ENCODE results near the gene PRKG1. TPM values are rescaled to one million over a fixed set of nuclear protein-coding genes. Genes with fewer than 3 reads are reported as not detected.

The PRKG1 gene
- total RNA-seq = under 1 TPM in 4 of 5 donors, not detected in 1; 0.03 to 0.26 (median 0.19) TPM
- 0.29 TPM for total RNA-seq (2013)
- total RNA-seq = 0 to 0.65 (median 0.11) reads per million in 29 experiments

- Mint-ChIP-seq H3K9me3 (no peaks in the 10 kb centered on the region), H3K27ac (no peak within 1 kb of the TSS), H3K27me3 (peaks cover 40% of the 10 kb centered on the region in 2 donors), H3K4me3 (peak within 1 kb of the TSS; percentile 68 to 73 (median 70)), H3K36me3 (no peaks in the 10 kb centered on the region), H3K4me1 (peaks cover 15 to 19% (median 16%) of the 10 kb centered on the region in 3 donors)
- ATAC-seq (replicated peaks in 1 of 4) = peak in 1 of 4 experiments; percentile 36
- Histone ChIP-seq H3K9me3 (no peaks in the 10 kb centered on the region), H3K27ac (ENCODE audit: low read length) (no peak within 1 kb of the TSS), H3K4me3 (ENCODE audit: control insufficient read depth in 1 of 2, extremely low read depth in 1 of 2, low read length in 1 of 2) (peak within 1 kb of the TSS in 1 of 2 donors; percentile 6), H3K4me1 (ENCODE audit: control insufficient read depth in 1 of 2, extremely low read depth in 1 of 2, insufficient read depth in 2 of 2, low read length in 2 of 2) (peaks cover 0 to 15% of the 10 kb centered on the region in 2 experiments), H3K36me3 (ENCODE audit: control insufficient read depth in 2 of 2, extremely low read depth in 1 of 2, insufficient read depth in 1 of 2, low read length in 1 of 2) (no peaks in the 10 kb centered on the region), H3K27me3 (replicated peaks in 1 of 2; ENCODE audit: control insufficient read depth in 2 of 2, extremely low read depth in 1 of 2, insufficient read depth in 2 of 2, low read length in 1 of 2) (peaks cover 6 to 29% of the 10 kb centered on the region in 2 experiments)
- POLR2A ChIA-PET = no interaction called here
- CTCF ChIA-PET = interaction anchor here in 1 of 2 donors (1.0 kb wide), 1 partner anchor 315 kb away, joined by 3 read pairs; no protein-coding TSS in a partner anchor
- DNase-seq = no peak
- 4% methylated on average over 56 of the region's 59 CpGs for WGBS (ENCODE audit: insufficient coverage)
Observed at GRCh38 chr10:51074238-51075028, at the start of gene PRKG1. Gene PRKG1 (plus strand): TSS chr10:51074487.

- no peaks in the 10 kb centered on the region for H3K9me3 Mint-ChIP-seq
- Histone ChIP-seq H3K9me3 (no peaks in the 10 kb centered on the region), H3K27me3 (replicated peaks in 1 of 2; ENCODE audit: control insufficient read depth in 2 of 2, extremely low read depth in 1 of 2, insufficient read depth in 2 of 2, low read length in 1 of 2) (no peaks in the 10 kb centered on the region), H3K36me3 (ENCODE audit: control insufficient read depth in 2 of 2, extremely low read depth in 1 of 2, insufficient read depth in 1 of 2, low read length in 1 of 2) (no peaks in the 10 kb centered on the region), H3K4me1 (ENCODE audit: control insufficient read depth in 1 of 2, extremely low read depth in 1 of 2, insufficient read depth in 2 of 2, low read length in 2 of 2) (no peaks in the 10 kb centered on the region), H3K27ac (ENCODE audit: low read length) (no peak overlapping the region), H3K4me3 (ENCODE audit: control insufficient read depth in 1 of 2, extremely low read depth in 1 of 2, low read length in 1 of 2) (no peak overlapping the region)
- H3K36me3 Mint-ChIP-seq = no peaks in the 10 kb centered on the region
- no peak overlapping the region for H3K27ac Mint-ChIP-seq
- H3K4me1 Mint-ChIP-seq = no peaks in the 10 kb centered on the region
- ChIA-PET POLR2A (interaction anchor here (0.6 to 0.7 kb wide), 2 partner anchors 24 to 53 kb away, joined by 3 read pairs; no protein-coding TSS in a partner anchor), CTCF (no interaction called here)
- DNase-seq (no peak), ATAC-seq (replicated peaks in 1 of 4) (no peak)
- H3K4me3 Mint-ChIP-seq = no peak overlapping the region
- H3K27me3 Mint-ChIP-seq = no peaks in the 10 kb centered on the region
Observed at GRCh38 chr10:51028420-51028819, 45.9 kb upstream of the PRKG1 start.

GRCh38 chr10:51029172-51029641, 45.1 kb upstream of the PRKG1 start:
- Histone ChIP-seq H3K27me3 (replicated peaks in 1 of 2; ENCODE audit: control insufficient read depth in 2 of 2, extremely low read depth in 1 of 2, insufficient read depth in 2 of 2, low read length in 1 of 2) (no peaks in the 10 kb centered on the region), H3K27ac (ENCODE audit: low read length) (no peak overlapping the region), H3K4me1 (ENCODE audit: control insufficient read depth in 1 of 2, extremely low read depth in 1 of 2, insufficient read depth in 2 of 2, low read length in 2 of 2) (no peaks in the 10 kb centered on the region), H3K36me3 (ENCODE audit: control insufficient read depth in 2 of 2, extremely low read depth in 1 of 2, insufficient read depth in 1 of 2, low read length in 1 of 2) (no peaks in the 10 kb centered on the region), H3K4me3 (ENCODE audit: control insufficient read depth in 1 of 2, extremely low read depth in 1 of 2, low read length in 1 of 2) (no peak overlapping the region), H3K9me3 (no peaks in the 10 kb centered on the region)
- 100% methylated on average over 1 of the region's 2 CpGs for WGBS (ENCODE audit: insufficient coverage)
- Mint-ChIP-seq H3K4me1 (no peaks in the 10 kb centered on the region), H3K27me3 (no peaks in the 10 kb centered on the region), H3K36me3 (no peaks in the 10 kb centered on the region), H3K4me3 (no peak overlapping the region), H3K27ac (no peak overlapping the region), H3K9me3 (no peaks in the 10 kb centered on the region)
- ATAC-seq (replicated peaks in 1 of 4) (no peak), DNase-seq (no peak)
- POLR2A ChIA-PET = interaction anchor here in 1 of 2 donors (0.7 kb wide), 1 partner anchor 52 kb away, joined by 3 read pairs; no protein-coding TSS in a partner anchor
- CTCF ChIA-PET = no interaction called here

- Mint-ChIP-seq H3K4me3 (no peak overlapping the region), H3K36me3 (no peaks in the 10 kb centered on the region), H3K27ac (no peak overlapping the region), H3K9me3 (no peaks in the 10 kb centered on the region), H3K4me1 (no peaks in the 10 kb centered on the region), H3K27me3 (no peaks in the 10 kb centered on the region)
- no peak for ATAC-seq (replicated peaks in 1 of 4)
- no peak for DNase-seq
- ChIA-PET POLR2A (no interaction called here), CTCF (no interaction called here)
- Histone ChIP-seq H3K4me3 (ENCODE audit: control insufficient read depth in 1 of 2, extremely low read depth in 1 of 2, low read length in 1 of 2) (no peak overlapping the region), H3K9me3 (no peaks in the 10 kb centered on the region), H3K36me3 (ENCODE audit: control insufficient read depth in 2 of 2, extremely low read depth in 1 of 2, insufficient read depth in 1 of 2, low read length in 1 of 2) (no peaks in the 10 kb centered on the region), H3K27me3 (replicated peaks in 1 of 2; ENCODE audit: control insufficient read depth in 2 of 2, extremely low read depth in 1 of 2, insufficient read depth in 2 of 2, low read length in 1 of 2) (no peaks in the 10 kb centered on the region), H3K27ac (ENCODE audit: low read length) (no peak overlapping the region), H3K4me1 (ENCODE audit: control insufficient read depth in 1 of 2, extremely low read depth in 1 of 2, insufficient read depth in 2 of 2, low read length in 2 of 2) (no peaks in the 10 kb centered on the region)
- 87% methylated on average over 2 of the region's 2 CpGs for WGBS (ENCODE audit: insufficient coverage)
Observed at GRCh38 chr10:51030480-51030879, 43.8 kb upstream of the PRKG1 start.

- H3K4me3 ChIP-seq (ENCODE audit: control insufficient read depth in 1 of 2, extremely low read depth in 1 of 2, low read length in 1 of 2) = no peak overlapping the region
- no peaks in the 10 kb centered on the region for H3K36me3 ChIP-seq (ENCODE audit: control insufficient read depth in 2 of 2, extremely low read depth in 1 of 2, insufficient read depth in 1 of 2, low read length in 1 of 2)
- H3K4me3 Mint-ChIP-seq = no peak overlapping the region
- H3K36me3 Mint-ChIP-seq = no peaks in the 10 kb centered on the region
- no peak overlapping the region for H3K27ac Mint-ChIP-seq
- H3K9me3 ChIP-seq = no peaks in the 10 kb centered on the region
- no peak for DNase-seq
- no peaks in the 10 kb centered on the region for H3K9me3 Mint-ChIP-seq
- POLR2A ChIA-PET = no interaction called here
- ATAC-seq (replicated peaks in 1 of 4) = no peak
- H3K27me3 Mint-ChIP-seq = peaks cover 0 to 2% of the 10 kb centered on the region in 2 donors
- no peaks in the 10 kb centered on the region for H3K27me3 ChIP-seq (replicated peaks in 1 of 2; ENCODE audit: control insufficient read depth in 2 of 2, extremely low read depth in 1 of 2, insufficient read depth in 2 of 2, low read length in 1 of 2)
- no peaks in the 10 kb centered on the region for H3K4me1 ChIP-seq (ENCODE audit: control insufficient read depth in 1 of 2, extremely low read depth in 1 of 2, insufficient read depth in 2 of 2, low read length in 2 of 2)
- CTCF ChIA-PET = no interaction called here
- H3K4me1 Mint-ChIP-seq = no peaks in the 10 kb centered on the region
- H3K27ac ChIP-seq (ENCODE audit: low read length) = no peak overlapping the region
Observed at GRCh38 chr10:51031950-51032349, 42.3 kb upstream of the PRKG1 start.

GRCh38 chr10:51034769-51035168, 39.5 kb upstream of the PRKG1 start:
- H3K36me3 ChIP-seq (ENCODE audit: control insufficient read depth in 2 of 2, extremely low read depth in 1 of 2, insufficient read depth in 1 of 2, low read length in 1 of 2) = no peaks in the 10 kb centered on the region
- Mint-ChIP-seq H3K27ac (no peak overlapping the region), H3K9me3 (no peaks in the 10 kb centered on the region), H3K36me3 (no peaks in the 10 kb centered on the region), H3K4me1 (no peaks in the 10 kb centered on the region), H3K27me3 (peaks cover 0 to 2% of the 10 kb centered on the region in 2 donors), H3K4me3 (no peak overlapping the region)
- H3K4me1 ChIP-seq (ENCODE audit: control insufficient read depth in 1 of 2, extremely low read depth in 1 of 2, insufficient read depth in 2 of 2, low read length in 2 of 2) = no peaks in the 10 kb centered on the region
- ChIA-PET CTCF (no interaction called here), POLR2A (no interaction called here)
- H3K4me3 ChIP-seq (ENCODE audit: control insufficient read depth in 1 of 2, extremely low read depth in 1 of 2, low read length in 1 of 2) = no peak overlapping the region
- 92% methylated on average over 4 of the region's 4 CpGs for WGBS (ENCODE audit: insufficient coverage)
- H3K27me3 ChIP-seq (replicated peaks in 1 of 2; ENCODE audit: control insufficient read depth in 2 of 2, extremely low read depth in 1 of 2, insufficient read depth in 2 of 2, low read length in 1 of 2) = no peaks in the 10 kb centered on the region
- ATAC-seq (replicated peaks in 1 of 4) (no peak), DNase-seq (no peak)
- no peaks in the 10 kb centered on the region for H3K9me3 ChIP-seq
- H3K27ac ChIP-seq (ENCODE audit: low read length) = no peak overlapping the region
